ENCODE measurements around the gene FAM241A.
"Not testable (repeated sequence)": the region's sequence is repeated elsewhere in the genome, so short reads cannot be mapped to it uniquely, and the experiment has no call there.

The FAM241A gene

GRCh38 chr4:112138538-112138937 is 6.7 kb upstream of the FAM241A start:
- no peak for DNase-seq (ENCODE audit: low spot score)

GRCh38 chr4:112140536-112140935 is 4.7 kb upstream of the FAM241A start:
- DNase-seq (ENCODE audit: low spot score): no peak

GRCh38 chr4:112141366-112142138 is 3.7 kb upstream of the FAM241A start:
- DNase-seq (ENCODE audit: low spot score): no peak

- DNase-seq (ENCODE audit: low spot score): no peak
Measured at GRCh38 chr4:112142182-112142581, 3.1 kb upstream of the FAM241A start.

- DNase-seq (ENCODE audit: low spot score): no peak
Measured at GRCh38 chr4:112143781-112144180, 1.5 kb upstream of the FAM241A start.

- no peak for DNase-seq (ENCODE audit: low spot score)
Measured at GRCh38 chr4:112144546-112145325, 518 bp upstream of the FAM241A start.

- peak; percentile 68 for DNase-seq (ENCODE audit: low spot score)
Measured at GRCh38 chr4:112145790-112146501, 692 bp downstream of the FAM241A start.

- no peak for DNase-seq (ENCODE audit: low spot score)
Measured at GRCh38 chr4:112146502-112146813, 1.2 kb downstream of the FAM241A start.

GRCh38 chr4:112147697-112148096 is 2.4 kb downstream of the FAM241A start:
- no peak for DNase-seq (ENCODE audit: low spot score)

GRCh38 chr4:112150920-112151319 is 5.7 kb downstream of the FAM241A start:
- no peak for DNase-seq (ENCODE audit: low spot score)

- no peak for DNase-seq (ENCODE audit: low spot score)
Measured at GRCh38 chr4:112152521-112152920, 7.3 kb downstream of the FAM241A start.

GRCh38 chr4:112153211-112153791 is 8.0 kb downstream of the FAM241A start:
- no peak for DNase-seq (ENCODE audit: low spot score)

- DNase-seq (ENCODE audit: low spot score): no peak
Measured at GRCh38 chr4:112156112-112156511, 10.9 kb downstream of the FAM241A start.

- no peak for DNase-seq (ENCODE audit: low spot score)
Measured at GRCh38 chr4:112156553-112156952, 11.3 kb downstream of the FAM241A start.

- not testable (repeated sequence) for DNase-seq (ENCODE audit: low spot score)
Measured at GRCh38 chr4:112163706-112164105, 18.5 kb downstream of the FAM241A start.

GRCh38 chr4:112167794-112168193 is 22.5 kb downstream of the FAM241A start:
- no peak for DNase-seq (ENCODE audit: low spot score)

GRCh38 chr4:112168719-112169500 is 23.7 kb downstream of the FAM241A start:
- no peak for DNase-seq (ENCODE audit: low spot score)

GRCh38 chr4:112170451-112170993 is 25.3 kb downstream of the FAM241A start:
- DNase-seq (ENCODE audit: low spot score): no peak

GRCh38 chr4:112171051-112171763 is 26.0 kb downstream of the FAM241A start:
- DNase-seq (ENCODE audit: low spot score): not testable (repeated sequence)

- no peak for DNase-seq (ENCODE audit: low spot score)
Measured at GRCh38 chr4:112172180-112172579, 26.9 kb downstream of the FAM241A start.
